Tibial nerve (tissue), 4 donors: ENCODE results near the gene NAGK. TPM values are rescaled to one million over a fixed set of nuclear protein-coding genes. Genes with fewer than 3 reads are reported as not detected.
"Not testable (repeated sequence)": the region's sequence is repeated elsewhere in the genome, so short reads cannot be mapped to it uniquely, and the experiment has no call there.

Experiments used
- DNase-seq, 2 donors: peaks; one replicate each; pipeline ENCODE4 v3.0.0-alpha.2; 2019; ENCODE audit warnings: low spot score in 2 of 2
- H3K27ac ChIP-seq, 4 donors: fragments of 200-600 bp; sonication (generic) in 3 of 4; one replicate each; pipeline ENCODE4 v1.5.1; 2017 to 2019; ENCODE audit warnings: mild to moderate bottlenecking in 1 of 4
- H3K27me3 ChIP-seq, 2 donors: fragments of 200-600 bp; sonication (generic) in 1 of 2; one replicate each; pipeline versions ENCODE4 v1.5.1 to v1.6.0; 2017 to 2019
- H3K36me3 ChIP-seq, 3 donors: fragments of 200-600 bp; sonication (generic); one replicate each; pipeline ENCODE4 v1.5.1; 2018 to 2019
- H3K4me1 ChIP-seq, 4 donors: fragments of 200-600 bp; sonication (generic) in 3 of 4; one replicate each; pipeline ENCODE4 v1.5.1; 2017 to 2019
- H3K4me3 ChIP-seq, 4 donors: fragments of 200-600 bp; sonication (generic) in 3 of 4; one replicate each; pipeline ENCODE4 v1.5.1; 2017 to 2019; ENCODE audit warnings: mild to moderate bottlenecking in 1 of 4, moderate library complexity in 1 of 4
- H3K9me3 ChIP-seq, 4 donors: fragments of 200-600 bp; sonication (generic) in 3 of 4; one replicate each; pipeline ENCODE4 v1.5.1; 2017 to 2019
- CTCF ChIP-seq, 5 experiments: fragments of 200-600 bp in 3 of 5; fragments of 450-650 bp in 2 of 5; sonication (generic) in 3 of 5; IDR thresholded peaks; one replicate each; pipeline ENCODE4 v1.5.1; 2016 to 2019; ENCODE audit warnings: antibody characterized with exemption in 5 of 5, mild to moderate bottlenecking in 3 of 5, moderate library complexity in 2 of 5
- EP300 ChIP-seq, 2 donors: sonication (generic); formaldehyde crosslinking; IDR thresholded peaks; one replicate each; pipeline ENCODE4 v1.6.1; 2017; ENCODE audit warnings: antibody characterized with exemption in 2 of 2, mild to moderate bottlenecking in 1 of 2
- POLR2A ChIP-seq, 2 donors: fragments of 450-650 bp; IDR thresholded peaks; one replicate each; pipeline ENCODE4 v1.6.1; 2017; ENCODE audit warnings: antibody characterized with exemption in 2 of 2, mild to moderate bottlenecking in 2 of 2, moderate library complexity in 2 of 2
- WGBS, 2 donors: methylation state at CpG; one replicate each; pipeline ENCODE4 v1.1.5; 2018; 5-methylcytosine and 5-hydroxymethylcytosine counted together
- total RNA-seq, 4 donors: library from RNA; depleted of rRNA; stranded (reverse); fragments of >200 nt; gene quantifications; one replicate each; pipeline ENCODE4 v1.1.0, GENCODE V29; 2016

The NAGK gene
- total RNA-seq: 100 to 1,000 TPM in 1 of 4 donors, 10 to 100 TPM in 3; 40.6 to 113 (median 65.5) TPM

GRCh38 chr2:71068218-71069035 is at the start of gene NAGK:
Gene NAGK, plus strand, starts transcription at chr2:71068648. Its CDS starts 36 bp downstream, at chr2:71068684.
- Histone ChIP-seq H3K27ac (peak within 1 kb of the TSS; percentile 93 to 98 (median 96)), H3K4me1 (peaks cover 0 to 39% (median 26%) of the 10 kb centered on the region in 4 donors), H3K4me3 (peak within 1 kb of the TSS; percentile 65 to 75 (median 71)), H3K9me3 (no peaks in the 10 kb centered on the region), H3K27me3 (no peaks in the 10 kb centered on the region), H3K36me3 (peaks cover 0 to 13% (median 0%) of the 10 kb centered on the region in 3 donors)
- peak; percentile 100 for TF ChIP-seq POLR2A (IDR thresholded peaks at IDR 0.05)
- peak; percentile 92 to 100 for TF ChIP-seq EP300 (IDR thresholded peaks at IDR 0.05)
- TF ChIP-seq CTCF (IDR thresholded peaks at IDR 0.05): peak in 2 of 5 experiments; percentile 54 to 62
- DNase-seq: peak; percentile 91 to 92
- WGBS, 2 donors: 0% methylated on average over 41 to 46 of the region's 66 CpGs

DNA sequence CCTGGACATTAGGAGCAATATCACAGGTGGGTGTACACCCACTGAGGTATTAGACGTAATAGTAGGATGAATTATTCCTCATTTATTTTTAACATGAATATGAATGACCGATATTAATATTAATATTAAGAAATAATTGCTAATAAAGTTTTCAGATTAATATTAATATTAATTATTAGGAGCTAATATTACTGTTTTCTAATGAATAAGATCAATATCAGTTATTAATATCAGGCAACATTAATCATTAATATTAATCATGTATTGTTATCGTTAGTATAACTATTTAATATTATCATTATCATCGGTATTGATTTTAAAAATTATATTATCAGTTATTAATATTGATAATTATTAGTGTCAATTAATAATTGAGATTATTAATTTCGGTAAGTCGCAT is 48.5 kb upstream of the NAGK start:
- not testable (repeated sequence) for DNase-seq, H3K27me3 ChIP-seq, H3K36me3 ChIP-seq, H3K27ac ChIP-seq, H3K4me3 ChIP-seq, H3K4me1 ChIP-seq, H3K9me3 ChIP-seq
- 82 to 92% methylated on average over 6 of the region's 6 CpGs for WGBS, 2 donors

GRCh38 chr2:71021394-71021793 is 47.1 kb upstream of the NAGK start:
- not testable (repeated sequence) for H3K27ac ChIP-seq, H3K27me3 ChIP-seq, H3K36me3 ChIP-seq, H3K4me1 ChIP-seq, H3K9me3 ChIP-seq, DNase-seq, H3K4me3 ChIP-seq
- 67 to 71% methylated on average over 14 of the region's 14 CpGs for WGBS, 2 donors

DNA sequence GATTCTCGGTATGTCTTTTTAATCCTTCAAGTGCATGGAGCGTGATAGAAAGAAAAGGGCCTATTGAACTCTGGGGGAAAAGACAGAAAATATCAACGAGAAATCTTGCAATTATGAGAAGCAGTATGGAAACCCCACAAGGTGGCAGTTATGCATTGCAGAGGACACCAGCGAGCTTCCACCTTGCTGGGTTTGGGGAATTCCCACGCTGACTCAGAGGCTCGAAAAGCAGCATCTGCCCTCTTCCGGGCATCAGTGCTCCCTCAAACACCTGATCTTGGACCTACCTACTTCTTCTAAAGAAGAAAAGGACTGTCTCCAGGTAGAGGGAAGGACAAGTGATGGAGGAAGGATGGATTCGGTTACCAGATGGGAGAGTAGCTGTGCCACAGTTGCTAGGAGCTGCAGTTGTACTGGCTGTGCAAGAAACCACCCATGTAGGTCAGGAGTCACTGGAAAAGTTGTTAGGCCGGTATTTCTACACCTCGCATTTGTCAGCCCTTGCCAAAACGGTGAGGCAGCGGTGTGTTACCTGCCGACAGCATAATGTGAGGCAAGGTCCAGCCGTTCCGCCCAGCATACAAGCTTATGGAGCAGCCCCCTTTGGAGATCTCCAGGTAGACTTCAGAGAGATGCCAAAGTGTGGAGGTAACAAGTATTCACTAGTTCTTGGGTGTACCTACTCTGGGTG is 44.8 kb upstream of the NAGK start:
- not testable (repeated sequence) for H3K27me3 ChIP-seq, H3K27ac ChIP-seq, H3K4me1 ChIP-seq, H3K36me3 ChIP-seq, H3K9me3 ChIP-seq, DNase-seq, H3K4me3 ChIP-seq
- WGBS, 2 donors: 66 to 72% methylated on average over 15 of the region's 15 CpGs
- peak in 1 of 5 experiments; percentile 3 for TF ChIP-seq CTCF (IDR thresholded peaks at IDR 0.05)

DNA sequence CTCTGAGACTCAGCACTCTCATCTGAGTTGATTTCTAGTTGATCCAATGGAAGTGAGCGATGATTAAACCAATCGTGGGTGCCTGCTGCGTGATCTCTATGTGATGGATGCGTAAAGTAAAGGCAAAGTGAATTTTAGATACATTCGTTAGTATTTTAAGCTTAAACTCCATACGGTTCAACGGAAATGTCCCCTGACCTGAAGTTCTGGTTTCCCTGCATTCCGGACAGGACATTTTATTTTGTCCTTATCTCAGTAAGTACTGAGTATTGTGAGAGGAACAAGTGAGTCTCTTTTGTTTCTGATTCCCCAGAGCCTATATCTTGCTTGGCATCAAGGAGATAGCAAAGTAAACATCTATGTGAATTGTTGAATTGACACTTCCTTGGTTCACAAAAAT is 32.2 kb upstream of the NAGK start:
- not testable (repeated sequence) for H3K4me1 ChIP-seq, DNase-seq, H3K9me3 ChIP-seq, H3K36me3 ChIP-seq, H3K27me3 ChIP-seq, H3K27ac ChIP-seq, H3K4me3 ChIP-seq
- WGBS, 2 donors: 91 to 95% methylated on average over 8 of the region's 8 CpGs

- Histone ChIP-seq H3K9me3 (no peaks in the 10 kb centered on the region), H3K27ac (no peak overlapping the region), H3K4me1 (no peaks in the 10 kb centered on the region), H3K27me3 (no peaks in the 10 kb centered on the region), H3K36me3 (no peaks in the 10 kb centered on the region), H3K4me3 (no peak overlapping the region)
- WGBS, 2 donors: 69 to 78% methylated on average over 4 of the region's 4 CpGs
- DNase-seq: no peak
- TF ChIP-seq CTCF (IDR thresholded peaks at IDR 0.05): no peak
- TF ChIP-seq POLR2A (IDR thresholded peaks at IDR 0.05): no peak
- TF ChIP-seq EP300 (IDR thresholded peaks at IDR 0.05): no peak
These were observed 26.2 kb upstream of the NAGK start for GRCh38 chr2:71042287-71042686.
